Breast epithelium (tissue), 4 donors: ENCODE data around the gene COPZ2. TPM values are rescaled to one million over a fixed set of nuclear protein-coding genes. Genes with fewer than 3 reads are reported as not detected.

Source experiments
- DNase-seq, 2 donors: peaks; one replicate each; pipeline ENCODE4 v3.0.0-alpha.2; 2019; ENCODE audit warnings: low spot score in 2 of 2
- H3K27ac ChIP-seq, 2 donors: fragments of 200-600 bp; sonication (generic) in 1 of 2; one replicate each; pipeline ENCODE4 v1.5.1; 2016 to 2019; ENCODE audit warnings: mild to moderate bottlenecking in 1 of 2
- H3K27me3 ChIP-seq, 2 donors: fragments of 200-600 bp; sonication (generic) in 1 of 2; one replicate each; pipeline versions ENCODE4 v1.5.1 to v1.6.0; 2017 to 2019; ENCODE audit warnings: control low read depth in 1 of 2, mild to moderate bottlenecking in 1 of 2
- H3K36me3 ChIP-seq: fragments of 200-600 bp; one replicate; pipeline ENCODE4 v1.5.1; 2019
- H3K4me1 ChIP-seq, 2 donors: fragments of 200-600 bp; sonication (generic); one replicate each; pipeline ENCODE4 v1.5.1; 2016 to 2019; ENCODE audit warnings: control low read depth in 1 of 2
- H3K4me3 ChIP-seq, 3 donors: fragments of 200-600 bp; sonication (generic); 1 replicate in 2 of 3; 2 replicates in 1 of 3; pipeline ENCODE4 v1.5.1; 2016 to 2019; ENCODE audit warnings: mild to moderate bottlenecking in 3 of 3, moderate library complexity in 2 of 3
- H3K9me3 ChIP-seq, 2 donors: fragments of 200-600 bp; sonication (generic) in 1 of 2; one replicate each; pipeline ENCODE4 v1.5.1; 2016 to 2019; ENCODE audit warnings: control low read depth in 1 of 2
- POLR2A ChIP-seq: fragments of 450-650 bp; IDR thresholded peaks from one replicate; pipeline ENCODE4 v1.6.1; 2016; ENCODE audit warnings: antibody characterized with exemption, mild to moderate bottlenecking, moderate library complexity
- POLR2AphosphoS5 ChIP-seq, 3 donors: sonication (generic); formaldehyde crosslinking; IDR thresholded peaks; one replicate each; pipeline ENCODE4 v1.6.1; 2017; ENCODE audit warnings: antibody characterized with exemption in 3 of 3
- intact Hi-C: fragments of 100-400 bp; cut with DNase I; formaldehyde crosslinking; loops from one replicate; pipeline ENCODE4 v1.15.1; 2023; ENCODE audit warnings: low total_unique reads
- total RNA-seq, 3 donors: library from RNA; depleted of rRNA; stranded (reverse); fragments of >200 nt; gene quantifications; one replicate each; pipeline ENCODE4 v1.1.0, GENCODE V29; 2016
- TF ChIP-seq, protein P1 (sequence below), 3 donors: fragments of 450-650 bp; IDR thresholded peaks; one replicate each; pipeline ENCODE4 v1.5.1; 2016 to 2017; ENCODE audit warnings: antibody characterized with exemption in 3 of 3, mild to moderate bottlenecking in 3 of 3, moderate library complexity in 3 of 3

COPZ2 gene
- total RNA-seq, 3 donors from 2014 or later, result 16.4 to 97.9 (median 23.3) TPM

DNA sequence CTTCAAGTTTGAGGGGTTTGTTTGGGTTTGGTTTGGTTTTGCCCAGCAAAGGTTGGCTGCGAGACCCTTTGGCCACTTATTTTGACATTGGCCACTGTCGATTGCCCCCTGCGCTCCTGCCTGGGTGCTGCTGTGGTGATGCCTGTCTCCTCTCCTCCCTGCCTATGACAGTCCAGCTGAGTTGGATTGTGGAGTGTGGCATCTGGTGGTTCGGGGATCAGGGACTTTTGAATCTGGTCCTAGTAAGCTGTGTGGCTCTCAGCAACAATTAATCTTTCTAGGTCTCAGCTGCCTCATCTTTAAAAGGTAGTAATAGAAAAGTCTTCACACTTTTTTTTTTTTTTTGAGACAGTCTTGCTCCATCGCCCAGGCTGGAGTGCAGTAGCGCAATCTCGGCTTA lies 39.6 kb downstream of the COPZ2 start:
- no peak for DNase-seq
- no peaks in the 10 kb centered on the region for H3K27me3 ChIP-seq
- no peak overlapping the region for H3K4me3 ChIP-seq
- H3K9me3 ChIP-seq, result no peaks in the 10 kb centered on the region
- H3K4me1 ChIP-seq, result no peaks in the 10 kb centered on the region
- H3K27ac ChIP-seq, result no peak overlapping the region
- TF ChIP-seq POLR2AphosphoS5 (IDR thresholded peaks at IDR 0.05) (no peak), POLR2A (no peak)
- TF ChIP-seq, protein P1, sequence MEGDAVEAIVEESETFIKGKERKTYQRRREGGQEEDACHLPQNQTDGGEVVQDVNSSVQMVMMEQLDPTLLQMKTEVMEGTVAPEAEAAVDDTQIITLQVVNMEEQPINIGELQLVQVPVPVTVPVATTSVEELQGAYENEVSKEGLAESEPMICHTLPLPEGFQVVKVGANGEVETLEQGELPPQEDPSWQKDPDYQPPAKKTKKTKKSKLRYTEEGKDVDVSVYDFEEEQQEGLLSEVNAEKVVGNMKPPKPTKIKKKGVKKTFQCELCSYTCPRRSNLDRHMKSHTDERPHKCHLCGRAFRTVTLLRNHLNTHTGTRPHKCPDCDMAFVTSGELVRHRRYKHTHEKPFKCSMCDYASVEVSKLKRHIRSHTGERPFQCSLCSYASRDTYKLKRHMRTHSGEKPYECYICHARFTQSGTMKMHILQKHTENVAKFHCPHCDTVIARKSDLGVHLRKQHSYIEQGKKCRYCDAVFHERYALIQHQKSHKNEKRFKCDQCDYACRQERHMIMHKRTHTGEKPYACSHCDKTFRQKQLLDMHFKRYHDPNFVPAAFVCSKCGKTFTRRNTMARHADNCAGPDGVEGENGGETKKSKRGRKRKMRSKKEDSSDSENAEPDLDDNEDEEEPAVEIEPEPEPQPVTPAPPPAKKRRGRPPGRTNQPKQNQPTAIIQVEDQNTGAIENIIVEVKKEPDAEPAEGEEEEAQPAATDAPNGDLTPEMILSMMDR (IDR thresholded peaks at IDR 0.05), result no peak
- H3K36me3 ChIP-seq, result no peaks in the 10 kb centered on the region
- intact Hi-C loops, result no loop called here

DNA sequence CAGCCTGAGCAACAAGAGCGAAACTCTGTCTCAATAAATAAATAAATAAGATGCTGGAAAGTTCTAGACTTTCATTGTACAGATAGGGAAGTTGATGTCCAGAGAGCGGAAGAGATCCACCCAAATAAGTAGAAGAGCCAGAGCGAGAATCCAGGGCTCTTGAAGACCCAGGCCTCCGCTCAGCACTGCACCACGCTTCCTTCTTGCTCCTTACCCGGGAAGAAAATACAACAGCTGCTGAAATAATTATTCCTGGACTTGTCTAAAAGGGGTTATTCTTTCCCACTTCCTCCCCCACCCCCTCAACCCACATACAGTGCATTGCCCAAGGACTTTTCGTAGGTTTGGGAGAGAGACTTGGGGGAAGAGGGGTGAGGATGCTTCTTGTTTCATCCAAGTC lies 40.0 kb downstream of the COPZ2 start:
- intact Hi-C loops, result no loop called here
- no peak for TF ChIP-seq POLR2A
- no peak for TF ChIP-seq POLR2AphosphoS5 (IDR thresholded peaks at IDR 0.05)
- DNase-seq, result no peak
- Histone ChIP-seq H3K27me3 (no peaks in the 10 kb centered on the region), H3K27ac (no peak overlapping the region), H3K9me3 (no peaks in the 10 kb centered on the region), H3K36me3 (no peaks in the 10 kb centered on the region), H3K4me3 (no peak overlapping the region), H3K4me1 (no peaks in the 10 kb centered on the region)

DNA sequence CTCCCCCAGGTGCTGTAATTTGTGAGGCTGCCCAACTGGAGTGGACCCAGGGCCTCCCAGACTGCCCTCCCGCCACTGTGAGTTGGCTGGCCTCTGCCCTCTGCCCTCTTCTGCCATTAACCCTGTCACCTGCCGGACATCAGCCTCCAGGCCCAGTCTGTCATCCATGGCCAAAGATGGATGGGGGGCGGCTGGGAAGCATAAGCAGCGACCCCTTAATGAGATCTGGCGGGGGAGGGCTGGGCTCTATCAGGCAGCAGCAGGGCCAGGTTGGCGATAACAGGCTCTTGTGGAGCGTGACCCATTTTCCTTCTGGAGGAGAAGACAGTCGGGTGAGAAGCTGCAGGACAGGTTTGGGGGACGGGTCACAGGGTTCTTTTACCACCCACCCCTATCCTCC lies 41.4 kb downstream of the COPZ2 start:
- H3K4me3 ChIP-seq, result no peak overlapping the region
- H3K36me3 ChIP-seq, result no peaks in the 10 kb centered on the region
- H3K27ac ChIP-seq, result no peak overlapping the region
- H3K9me3 ChIP-seq, result no peaks in the 10 kb centered on the region
- intact Hi-C loops, result no loop called here
- no peaks in the 10 kb centered on the region for H3K27me3 ChIP-seq
- TF ChIP-seq, protein P1 (IDR thresholded peaks at IDR 0.05), result no peak
- TF ChIP-seq POLR2A (no peak), POLR2AphosphoS5 (IDR thresholded peaks at IDR 0.05) (no peak)
- no peak for DNase-seq
- no peaks in the 10 kb centered on the region for H3K4me1 ChIP-seq

DNA sequence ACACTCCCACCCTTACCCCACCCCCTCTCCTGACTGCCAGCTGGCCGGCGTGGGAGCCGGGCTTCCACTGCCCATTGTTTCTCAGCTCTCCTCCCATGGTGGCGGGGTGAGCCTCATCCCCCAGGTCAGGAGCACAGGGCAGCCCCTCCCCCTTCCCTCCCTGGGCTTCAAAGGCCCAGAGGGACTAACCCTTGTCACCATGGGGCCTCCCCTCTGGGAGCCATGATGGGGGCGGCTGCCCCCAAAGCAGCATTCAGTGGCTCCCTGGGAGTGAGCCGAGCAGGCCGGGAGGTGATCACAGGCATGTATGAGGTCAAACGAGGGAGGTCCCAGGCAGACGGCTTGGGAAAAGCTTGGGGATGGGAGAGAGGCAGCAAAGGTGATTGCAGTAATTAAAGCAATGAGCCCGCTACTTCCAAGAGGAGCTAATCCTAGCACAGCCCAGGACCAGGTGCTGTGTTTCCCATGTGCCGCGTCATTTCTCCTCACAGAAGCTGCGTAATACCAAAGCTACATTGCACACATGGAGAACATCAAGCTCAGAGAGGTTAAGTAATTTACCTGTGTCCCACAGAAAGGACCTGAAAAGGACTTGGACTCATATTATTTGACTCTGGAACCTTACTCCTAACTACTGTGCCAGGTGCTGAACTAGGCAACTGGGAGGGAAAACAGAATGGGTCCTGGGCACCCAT lies 42.2 kb downstream of the COPZ2 start:
- no peaks in the 10 kb centered on the region for H3K27me3 ChIP-seq
- no peak overlapping the region for H3K27ac ChIP-seq
- intact Hi-C loops, result no loop called here
- TF ChIP-seq POLR2A (no peak), POLR2AphosphoS5 (IDR thresholded peaks at IDR 0.05) (no peak)
- TF ChIP-seq, protein P1 (IDR thresholded peaks at IDR 0.05), result no peak
- no peaks in the 10 kb centered on the region for H3K9me3 ChIP-seq
- H3K36me3 ChIP-seq, result no peaks in the 10 kb centered on the region
- no peak overlapping the region for H3K4me3 ChIP-seq
- no peak for DNase-seq
- no peaks in the 10 kb centered on the region for H3K4me1 ChIP-seq

DNA sequence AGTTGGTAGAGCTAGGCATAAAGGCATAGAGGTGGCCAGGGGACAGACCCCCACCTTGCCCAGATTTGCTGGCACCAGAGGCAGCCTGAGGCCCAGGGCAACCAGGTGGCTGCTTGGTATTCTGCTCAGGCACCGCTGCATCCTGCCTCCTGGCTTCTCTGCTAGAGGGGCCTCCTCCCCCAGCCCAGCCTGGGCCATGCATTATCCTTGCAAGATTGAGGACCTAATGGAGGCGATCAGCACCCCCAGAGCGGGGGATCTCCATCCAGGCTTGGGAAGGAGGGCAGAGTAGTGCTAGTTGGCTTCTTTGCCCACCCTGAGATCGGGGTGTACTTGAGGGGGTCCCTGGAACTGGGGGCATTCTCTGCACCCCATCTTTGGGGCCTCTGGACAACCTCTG lies 42.9 kb downstream of the COPZ2 start:
- no peak for DNase-seq
- H3K27me3 ChIP-seq, result no peaks in the 10 kb centered on the region
- H3K4me1 ChIP-seq, result no peaks in the 10 kb centered on the region
- no peaks in the 10 kb centered on the region for H3K9me3 ChIP-seq
- no peak overlapping the region for H3K27ac ChIP-seq
- intact Hi-C loops, result no loop called here
- H3K36me3 ChIP-seq, result no peaks in the 10 kb centered on the region
- no peak overlapping the region for H3K4me3 ChIP-seq
- TF ChIP-seq POLR2AphosphoS5 (IDR thresholded peaks at IDR 0.05), result no peak
- TF ChIP-seq POLR2A, result no peak
- TF ChIP-seq, protein P1 (IDR thresholded peaks at IDR 0.05), result no peak
